SIG-M5 treated with dmso at 0.1 percent for 504 hours (cell line): ENCODE results near the gene ALDH1A2.

Experiments used
- DNase-seq: peaks from one replicate; lab custom pipeline; 2025; ENCODE audit not compliant: unreplicated experiment; lab: John Stamatoyannopoulos, UW

ALDH1A2 gene

DNA sequence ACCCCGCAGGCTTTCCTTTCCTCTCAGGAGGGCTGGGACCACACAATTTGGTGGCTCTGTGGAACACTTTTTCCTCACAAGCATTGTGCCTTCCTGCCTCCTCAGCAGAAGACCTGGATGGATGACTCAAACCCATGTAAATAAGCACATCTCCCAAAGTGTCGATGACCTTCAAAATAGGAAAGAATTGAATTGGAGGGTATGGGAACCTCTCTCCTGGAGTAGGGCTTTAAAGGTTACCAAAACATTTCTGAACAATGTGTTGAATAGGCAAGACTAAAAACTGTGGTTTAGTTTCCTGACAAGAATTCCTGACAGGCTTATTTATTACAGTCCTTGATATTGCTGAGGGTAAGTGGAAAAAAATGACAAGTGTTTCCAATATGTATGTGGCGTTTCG is 118.2 kb downstream of the ALDH1A2 start:
- no peak for DNase-seq

DNA sequence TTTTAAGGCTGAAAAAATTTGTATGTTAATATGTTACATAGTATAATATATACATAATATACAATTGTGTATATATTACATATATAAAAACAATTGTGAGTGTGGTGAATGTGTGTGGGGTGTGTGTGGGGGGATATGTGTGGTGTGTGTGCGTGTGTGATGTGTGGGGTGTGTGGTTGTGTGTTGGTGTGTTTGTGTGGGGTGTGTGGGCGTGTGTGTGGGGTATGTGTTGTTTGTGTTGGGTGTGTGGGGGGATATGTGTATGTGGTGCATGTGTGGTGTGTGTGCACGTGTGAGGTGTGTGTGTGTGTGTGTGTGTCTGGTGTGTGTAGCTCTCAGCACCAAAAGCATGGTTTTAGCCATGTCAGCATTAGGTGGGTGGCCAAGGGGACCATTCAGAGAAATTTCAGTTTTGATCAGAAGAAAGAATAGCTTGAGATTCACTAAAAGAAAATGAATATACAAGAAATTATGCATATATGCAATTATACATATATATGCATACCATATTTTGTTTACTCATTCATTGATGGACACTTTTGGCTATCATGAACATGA is 118.9 kb downstream of the ALDH1A2 start:
- DNase-seq, result no peak

DNA sequence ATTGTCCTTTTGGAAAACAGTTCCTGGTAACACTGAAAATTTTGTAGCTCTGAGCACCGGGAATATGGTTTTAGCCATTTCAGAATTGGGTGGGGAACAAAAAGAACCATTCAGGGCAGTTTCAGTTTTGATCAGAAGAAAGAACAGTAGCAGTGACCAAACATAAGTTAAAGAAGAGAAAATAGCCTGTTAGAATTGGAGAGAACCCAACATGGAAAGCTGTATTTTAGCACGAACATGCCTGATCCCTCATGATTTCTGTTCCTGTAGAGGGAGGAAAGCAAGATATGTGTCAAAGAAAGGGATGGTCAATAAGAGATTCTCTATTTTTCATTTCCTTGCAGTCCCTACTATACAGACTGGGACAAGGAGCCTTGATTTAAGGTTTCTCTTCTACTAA is 119.9 kb downstream of the ALDH1A2 start:
- DNase-seq, result no peak

DNA sequence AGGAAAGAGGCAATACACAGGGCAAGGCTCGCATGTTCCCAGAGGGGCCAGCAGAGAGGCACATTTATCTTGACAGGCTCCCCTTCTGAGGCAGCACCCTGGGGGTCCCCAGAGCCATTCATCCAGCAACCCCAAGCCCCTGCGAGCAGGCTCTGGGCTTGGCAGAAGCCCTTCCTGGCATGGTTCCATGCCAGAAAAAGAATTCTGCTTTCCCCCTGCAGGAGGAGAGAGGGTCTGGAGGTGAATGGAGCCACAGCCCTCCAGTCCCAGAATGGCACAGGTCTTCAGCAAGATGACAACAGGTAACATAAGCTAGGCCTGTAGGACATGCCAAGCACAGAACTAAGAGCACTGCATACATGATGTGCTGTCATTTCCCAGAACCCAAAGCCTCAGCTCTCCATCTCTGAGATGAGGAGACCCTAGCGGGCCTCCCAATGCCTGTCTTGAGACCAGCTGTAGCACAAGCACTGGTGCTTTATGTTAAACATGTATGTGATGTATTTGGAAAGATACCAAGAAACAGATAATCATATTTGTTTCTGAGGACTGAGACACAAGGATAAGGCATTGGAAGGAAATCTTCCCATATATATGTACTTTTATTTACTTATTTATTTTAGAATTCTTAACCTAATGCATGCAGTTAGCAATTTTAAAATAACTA is 121.6 kb downstream of the ALDH1A2 start:
- DNase-seq, result no peak

DNA sequence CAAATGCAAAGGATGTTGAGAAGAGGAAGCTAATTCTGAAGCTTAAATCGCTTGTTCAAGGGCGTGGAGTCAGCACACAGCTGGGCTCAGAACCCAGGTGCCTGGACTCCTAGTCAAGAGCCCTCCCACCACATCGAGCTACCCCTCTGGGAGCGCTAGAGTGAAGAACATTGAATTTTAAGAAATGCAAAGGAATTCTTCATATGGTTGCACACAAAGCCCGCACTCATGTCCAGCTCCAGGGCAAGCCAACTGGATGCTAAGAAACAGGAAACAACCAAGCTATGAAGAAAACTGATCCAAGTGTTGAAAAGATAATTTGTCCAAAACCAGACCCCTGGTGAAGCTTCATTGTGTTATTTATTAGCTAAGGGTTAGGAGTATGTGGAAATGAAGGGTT is 122.3 kb downstream of the ALDH1A2 start:
- DNase-seq, result no peak

DNA sequence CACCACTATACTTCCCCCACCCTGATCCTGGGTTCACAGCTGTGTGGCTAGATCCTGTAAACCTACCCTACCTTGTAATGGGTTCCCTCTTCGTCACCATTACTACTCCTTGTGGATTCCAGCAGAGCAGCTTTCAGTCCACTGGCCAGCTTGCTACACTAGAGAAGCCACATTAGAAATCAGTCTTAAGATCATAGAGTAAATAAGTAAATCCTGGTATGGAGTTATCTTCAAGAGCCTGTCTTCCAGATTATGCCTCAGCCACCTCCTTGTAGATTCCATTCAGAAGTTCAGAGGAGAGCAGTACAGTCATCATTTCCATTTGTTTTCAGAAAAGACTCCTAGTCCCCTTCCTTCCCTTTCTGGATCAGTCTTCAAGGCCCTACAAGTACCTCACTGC is 123.7 kb downstream of the ALDH1A2 start:
- no peak for DNase-seq

DNA sequence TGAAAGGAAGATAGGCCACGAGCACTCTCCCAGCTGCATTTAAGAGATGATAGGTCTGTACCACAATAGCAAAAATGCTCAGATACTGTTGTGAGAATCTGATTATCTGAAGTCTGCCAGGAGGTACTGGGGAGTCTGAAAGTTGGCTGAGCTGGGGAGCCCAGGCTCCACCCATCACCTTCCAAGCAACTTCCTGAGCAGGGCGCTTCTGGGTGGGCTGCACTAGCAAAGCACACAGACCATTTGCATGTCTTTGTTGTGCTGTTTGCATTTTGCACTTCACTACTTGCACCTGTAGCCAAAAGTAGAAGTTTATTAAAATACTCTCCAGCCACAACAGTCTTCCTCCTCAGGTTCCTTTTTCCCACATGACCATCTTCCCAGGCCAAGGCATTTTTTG is 133.2 kb downstream of the ALDH1A2 start:
- DNase-seq, result no peak

DNA sequence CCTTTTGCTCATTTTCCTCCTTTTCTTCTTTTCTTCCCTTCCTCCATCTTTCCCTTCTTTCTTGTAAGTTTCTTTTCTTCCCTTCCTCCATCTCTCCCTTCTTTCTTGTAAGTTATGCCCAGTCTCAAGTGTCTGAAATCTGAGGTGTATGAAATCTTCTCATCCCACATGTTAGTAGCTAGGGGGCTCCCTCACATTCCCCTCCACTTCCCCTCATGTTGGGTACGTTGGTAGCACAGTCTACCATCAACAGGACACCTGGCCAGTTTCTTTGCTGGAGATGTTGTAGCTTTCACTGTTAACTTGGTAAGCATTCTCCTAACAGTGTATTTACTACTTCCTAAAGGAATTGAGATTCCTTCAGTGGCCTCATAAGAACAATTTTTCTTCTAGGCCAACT is 133.9 kb downstream of the ALDH1A2 start:
- DNase-seq, result no peak

DNA sequence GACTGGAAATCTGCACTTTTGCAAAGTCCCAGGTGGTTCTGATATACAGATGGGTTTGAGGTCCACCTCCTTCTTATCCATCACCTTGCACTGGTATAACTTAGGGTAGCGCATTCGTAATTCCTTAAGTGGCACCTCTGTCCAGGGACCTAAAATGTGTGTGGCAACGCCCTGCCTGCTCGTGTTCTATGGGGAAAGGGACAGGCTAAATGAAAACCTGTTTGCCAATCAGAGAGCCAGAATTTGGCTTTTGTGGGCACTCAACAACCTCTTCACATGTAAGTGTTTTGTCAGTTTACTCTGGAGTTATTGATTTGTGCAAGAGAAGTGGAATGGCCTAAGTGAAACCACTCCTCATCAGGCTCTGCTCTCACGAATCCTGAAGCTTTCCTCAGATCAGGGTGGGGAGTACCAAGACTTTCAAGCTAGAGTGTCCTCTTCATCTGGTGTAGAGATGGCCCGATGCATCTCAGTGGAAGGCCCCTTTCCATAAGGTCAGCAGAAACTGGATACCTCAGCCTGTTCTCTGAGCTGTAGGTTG is 138.3 kb downstream of the ALDH1A2 start:
- DNase-seq, result no peak

DNA sequence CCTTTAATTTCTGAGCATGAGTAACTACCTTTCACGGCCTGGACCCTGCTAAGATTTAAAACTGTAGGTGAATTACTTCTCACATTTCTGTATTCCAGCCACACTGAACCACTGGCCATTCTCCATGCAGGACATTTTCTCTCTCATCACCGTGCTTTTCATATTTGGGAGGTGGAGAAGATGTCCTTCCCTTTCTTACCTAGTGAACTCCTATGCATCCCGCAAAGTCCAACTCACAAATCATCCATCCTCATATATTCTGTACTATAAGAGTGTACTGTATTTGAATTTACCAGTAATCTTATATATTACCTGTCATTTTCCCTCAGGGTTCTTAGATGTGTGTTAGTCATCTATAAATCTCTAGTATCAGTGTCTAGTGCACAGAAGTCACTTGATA is 139.9 kb downstream of the ALDH1A2 start:
- no peak for DNase-seq

DNA sequence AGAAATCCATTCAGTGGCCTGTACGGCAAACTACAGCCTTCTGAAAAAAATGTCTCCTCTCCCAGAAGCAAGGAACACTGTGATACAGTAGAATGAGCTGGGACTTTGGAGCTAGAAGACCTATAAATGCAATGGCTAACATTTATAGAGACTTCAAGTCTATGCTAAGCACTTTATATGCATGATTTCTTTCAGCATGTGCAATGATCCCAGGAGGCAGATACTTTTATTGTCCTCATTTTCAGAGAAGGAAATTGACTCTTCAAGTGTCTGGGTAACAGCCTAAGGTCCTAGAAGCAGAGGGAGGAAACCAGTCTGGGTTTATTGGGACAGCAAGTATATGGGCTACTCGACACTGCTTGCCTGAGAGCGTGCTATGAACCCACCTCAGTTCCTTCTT is 140.9 kb downstream of the ALDH1A2 start:
- DNase-seq, result no peak

DNA sequence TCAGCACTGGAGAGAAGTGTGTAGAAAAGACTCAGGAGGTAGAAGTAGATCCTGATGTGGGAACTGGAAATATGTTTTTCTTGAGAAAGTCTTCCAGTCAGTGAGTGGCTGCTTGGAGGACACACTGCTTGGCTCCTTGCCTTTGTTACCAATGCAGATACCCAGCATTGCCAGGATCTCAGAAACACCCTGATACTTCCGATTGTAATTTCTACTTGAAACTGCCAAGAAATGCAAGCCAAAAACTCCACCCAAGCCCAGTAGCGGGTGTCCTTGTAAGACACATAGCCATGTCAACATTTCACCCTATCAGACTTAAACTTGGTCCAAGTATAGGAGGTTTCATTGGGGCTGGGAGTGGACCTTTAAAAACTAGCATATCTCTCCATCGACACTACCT is 141.8 kb downstream of the ALDH1A2 start:
- DNase-seq, result no peak

DNA sequence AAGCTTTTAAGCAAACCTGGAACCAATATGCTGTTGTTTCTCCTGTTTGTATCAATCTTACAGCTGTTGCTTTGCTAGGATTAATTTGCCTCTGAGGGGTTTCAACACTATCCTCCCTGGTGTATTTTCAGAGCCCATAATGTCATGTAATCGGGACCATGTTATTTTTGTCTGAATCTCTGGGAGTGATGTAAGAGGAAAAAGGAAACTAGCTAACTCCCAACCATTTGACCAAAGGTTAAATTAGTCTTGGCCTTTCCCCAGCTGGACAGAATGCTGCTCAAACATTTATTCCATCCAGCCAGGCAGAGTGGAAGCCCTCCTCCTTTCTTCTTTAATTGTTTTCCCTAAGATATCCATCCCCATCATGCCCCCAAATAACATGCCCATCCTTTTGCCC is 142.2 kb downstream of the ALDH1A2 start:
- DNase-seq, result no peak

DNA sequence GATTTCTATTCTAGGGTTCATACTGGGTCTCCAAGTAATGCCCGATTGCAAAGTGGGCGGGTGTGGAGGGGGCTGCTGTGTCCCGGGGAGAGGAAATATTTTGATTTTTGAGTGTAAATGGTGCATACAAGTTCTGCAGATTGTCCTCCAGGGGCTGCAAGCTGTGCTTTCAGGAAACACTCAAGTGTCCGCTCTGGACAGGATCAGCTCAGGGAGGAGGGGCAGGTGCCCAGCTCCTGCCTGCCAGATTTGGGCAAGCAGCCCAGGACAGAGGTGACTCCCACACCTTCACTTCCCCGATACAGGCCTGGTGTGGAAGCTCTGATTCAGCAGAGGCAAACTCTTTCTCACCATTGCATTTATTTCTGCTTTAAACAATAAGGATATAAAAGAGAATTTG is 142.7 kb downstream of the ALDH1A2 start:
- no peak for DNase-seq

DNA sequence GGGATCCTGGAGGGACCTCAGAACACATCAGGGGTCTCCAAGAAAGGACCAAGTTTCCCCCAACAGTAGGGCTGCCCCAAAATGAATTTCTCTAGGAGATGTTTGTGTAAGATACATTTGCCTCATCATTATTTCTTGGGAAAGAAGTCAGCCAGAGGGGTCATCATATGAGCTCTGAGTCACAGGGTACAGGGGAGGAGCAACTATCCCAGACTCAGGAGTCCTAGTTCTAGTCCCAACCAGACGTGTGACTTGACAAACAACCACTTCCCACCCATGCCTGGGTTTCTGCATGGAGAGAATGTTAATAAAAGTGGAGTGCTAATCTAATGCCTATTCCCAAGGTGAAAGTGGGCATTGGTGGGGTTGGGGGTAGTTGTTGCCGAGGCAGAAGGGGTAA is 144.1 kb downstream of the ALDH1A2 start:
- no peak for DNase-seq

DNA sequence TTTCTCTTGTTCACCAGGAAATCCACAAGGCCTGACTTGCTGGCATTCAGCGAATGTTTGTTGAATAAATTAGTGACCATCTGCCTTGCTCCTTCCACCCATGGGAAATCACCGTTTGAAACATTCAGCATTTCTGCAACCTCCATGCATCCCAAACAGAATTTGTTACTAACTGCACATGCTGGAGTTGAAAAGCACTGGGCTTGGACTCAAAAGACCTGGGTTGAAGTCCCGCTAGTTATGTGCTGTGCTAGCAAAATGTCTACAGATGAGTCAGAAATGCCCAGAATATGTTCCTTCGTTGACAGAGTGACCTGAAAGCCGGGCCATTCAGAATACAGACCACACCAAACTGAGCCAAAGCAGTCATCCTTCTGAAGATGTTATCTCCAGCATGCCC is 144.6 kb downstream of the ALDH1A2 start:
- no peak for DNase-seq

DNA sequence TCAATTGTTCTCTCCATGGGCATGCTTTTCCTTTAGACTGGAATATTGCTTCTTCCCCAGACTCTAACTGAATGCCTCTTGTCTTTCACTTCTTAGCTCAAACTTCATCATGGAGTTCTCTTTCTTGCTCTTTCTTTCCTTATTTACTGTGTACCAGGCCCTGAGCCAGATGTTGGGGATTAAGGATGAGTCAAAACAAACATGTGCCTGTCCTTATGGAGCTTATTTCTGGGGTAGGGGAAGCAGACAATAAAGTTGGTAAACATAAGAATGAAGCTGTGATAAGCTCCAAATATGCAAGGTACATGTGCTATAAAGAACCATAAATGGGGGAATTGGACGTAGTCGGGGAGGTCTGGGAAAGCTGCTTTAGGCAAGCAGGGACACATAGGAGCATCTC is 145.8 kb downstream of the ALDH1A2 start:
- DNase-seq, result no peak

DNA sequence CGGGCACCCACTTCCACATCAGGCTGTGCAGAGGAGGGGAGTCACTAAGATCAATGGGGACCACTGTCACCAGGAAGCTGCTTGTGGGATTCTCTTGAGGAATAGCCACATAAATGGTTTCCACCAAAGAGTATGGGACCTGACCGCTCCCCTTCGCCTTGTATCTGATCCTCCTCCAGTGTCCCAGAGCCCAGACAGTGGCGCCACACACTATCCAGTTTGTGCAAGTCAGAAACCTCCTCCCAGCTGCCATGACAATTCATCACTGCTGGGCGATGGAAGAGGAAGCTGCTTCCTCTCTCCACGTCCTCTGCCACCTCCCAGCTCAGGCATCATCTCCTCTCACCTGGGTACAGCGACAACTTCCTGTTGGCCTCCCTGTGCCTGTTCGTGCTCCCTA is 147.5 kb downstream of the ALDH1A2 start:
- DNase-seq, result no peak

DNA sequence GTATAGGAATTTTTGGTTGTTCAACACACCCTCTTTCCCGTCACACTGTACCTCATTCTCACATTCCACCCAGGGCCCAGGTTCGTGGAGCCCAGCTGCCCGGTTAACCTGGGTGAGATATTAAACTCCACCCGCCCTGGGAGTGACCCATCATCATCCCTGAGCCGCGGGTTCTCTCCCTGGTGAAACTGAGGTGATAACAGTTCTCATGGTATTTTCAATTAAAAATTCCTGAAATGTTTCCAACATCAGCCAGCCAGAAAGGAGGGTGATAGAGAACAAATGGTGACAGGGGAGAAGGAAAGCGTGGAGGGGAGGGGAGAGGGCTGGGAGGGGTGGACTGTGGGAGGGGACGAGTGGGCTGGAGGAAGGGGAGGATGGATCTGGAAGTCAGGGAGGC is 148.8 kb downstream of the ALDH1A2 start:
- no peak for DNase-seq

DNA sequence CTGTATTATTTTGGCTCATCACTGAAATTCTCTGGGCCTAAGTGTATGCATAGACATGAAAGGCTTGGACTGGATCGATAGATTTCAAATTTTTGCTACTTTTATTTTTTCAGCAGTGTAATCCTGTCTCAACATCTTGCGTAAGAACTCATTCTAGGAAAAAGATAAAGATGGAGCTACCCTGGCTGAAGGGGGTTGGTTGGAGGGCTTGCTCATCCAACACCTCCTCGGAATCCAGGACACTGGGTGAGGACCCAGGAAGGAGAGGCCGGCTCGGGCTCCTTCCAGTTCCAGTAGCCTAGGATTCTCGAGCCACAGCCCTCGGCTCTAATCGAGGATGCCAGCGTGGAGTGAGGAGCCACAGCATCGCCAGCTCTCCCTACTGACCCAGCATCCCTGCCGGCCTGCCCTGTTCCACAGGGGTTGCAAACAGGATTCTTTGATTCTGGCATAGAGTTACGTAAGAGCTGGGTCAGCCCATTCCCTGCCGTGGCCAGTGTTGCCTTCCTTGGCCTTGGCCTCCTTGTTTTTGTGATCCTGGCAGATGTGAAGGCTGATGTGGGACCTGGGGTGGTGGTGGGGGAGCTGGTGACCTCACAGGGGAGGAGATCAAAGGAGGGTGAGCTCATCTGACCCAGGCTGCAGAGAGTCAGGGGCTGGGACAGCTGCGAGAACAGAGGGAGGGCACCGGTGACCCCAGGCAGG is 149.5 kb downstream of the ALDH1A2 start:
- DNase-seq, result no peak

DNA sequence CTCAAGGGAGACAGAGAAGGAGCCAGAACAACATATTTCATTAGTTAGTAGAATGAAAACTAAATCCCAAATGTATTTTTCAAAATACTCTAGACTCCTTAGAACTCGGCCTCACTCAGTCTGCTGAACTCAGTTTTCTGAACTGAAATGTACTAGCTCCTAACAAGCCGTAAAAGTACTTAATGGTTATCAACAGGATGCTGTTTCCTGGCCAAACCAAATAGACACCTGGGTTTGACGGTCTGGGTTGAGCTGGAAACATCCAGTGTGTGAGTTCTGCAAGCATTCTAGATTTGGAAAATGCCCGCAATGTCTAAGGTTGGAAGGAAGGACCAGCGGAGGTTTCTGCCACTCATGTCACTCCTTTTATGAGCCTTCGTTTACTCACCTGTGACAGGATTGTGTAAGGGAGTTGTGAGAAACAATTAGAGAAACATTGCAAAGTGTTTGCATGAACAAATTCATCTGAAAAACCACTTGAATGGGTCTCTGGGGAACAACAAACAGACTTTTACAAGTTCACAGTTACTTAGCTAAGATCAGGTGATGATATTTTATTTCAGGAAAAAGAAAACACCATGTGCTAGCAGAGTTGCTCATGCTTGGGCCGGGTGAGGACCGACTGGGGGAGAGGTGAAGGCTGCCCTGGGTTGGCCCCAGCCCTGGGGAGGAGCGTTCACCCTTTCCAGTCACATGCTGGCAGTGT is 151.0 kb downstream of the ALDH1A2 start:
- no peak for DNase-seq

DNA sequence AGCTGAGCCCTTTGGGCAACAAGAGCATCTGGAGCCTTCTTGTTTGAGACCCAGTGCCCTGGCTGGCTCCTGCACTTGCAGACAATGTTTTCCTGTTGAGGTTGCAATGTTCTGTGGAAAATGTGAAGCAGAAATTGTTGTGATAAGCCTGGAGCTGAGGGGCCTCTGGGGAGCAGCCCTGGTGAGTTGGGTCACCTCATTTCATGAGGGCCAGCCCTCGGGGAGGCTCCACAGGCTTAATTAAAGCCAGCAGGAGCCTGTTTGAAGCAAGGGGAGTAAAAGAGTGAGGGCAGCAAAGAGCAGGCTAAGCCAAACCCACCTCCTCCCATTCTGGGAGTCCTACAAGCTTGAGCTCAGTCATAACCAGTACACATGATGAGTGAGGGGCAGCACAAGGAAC is 154.3 kb downstream of the ALDH1A2 start:
- DNase-seq, result no peak
